ENCODE results near the gene UQCRQ.

UQCRQ gene

DNA sequence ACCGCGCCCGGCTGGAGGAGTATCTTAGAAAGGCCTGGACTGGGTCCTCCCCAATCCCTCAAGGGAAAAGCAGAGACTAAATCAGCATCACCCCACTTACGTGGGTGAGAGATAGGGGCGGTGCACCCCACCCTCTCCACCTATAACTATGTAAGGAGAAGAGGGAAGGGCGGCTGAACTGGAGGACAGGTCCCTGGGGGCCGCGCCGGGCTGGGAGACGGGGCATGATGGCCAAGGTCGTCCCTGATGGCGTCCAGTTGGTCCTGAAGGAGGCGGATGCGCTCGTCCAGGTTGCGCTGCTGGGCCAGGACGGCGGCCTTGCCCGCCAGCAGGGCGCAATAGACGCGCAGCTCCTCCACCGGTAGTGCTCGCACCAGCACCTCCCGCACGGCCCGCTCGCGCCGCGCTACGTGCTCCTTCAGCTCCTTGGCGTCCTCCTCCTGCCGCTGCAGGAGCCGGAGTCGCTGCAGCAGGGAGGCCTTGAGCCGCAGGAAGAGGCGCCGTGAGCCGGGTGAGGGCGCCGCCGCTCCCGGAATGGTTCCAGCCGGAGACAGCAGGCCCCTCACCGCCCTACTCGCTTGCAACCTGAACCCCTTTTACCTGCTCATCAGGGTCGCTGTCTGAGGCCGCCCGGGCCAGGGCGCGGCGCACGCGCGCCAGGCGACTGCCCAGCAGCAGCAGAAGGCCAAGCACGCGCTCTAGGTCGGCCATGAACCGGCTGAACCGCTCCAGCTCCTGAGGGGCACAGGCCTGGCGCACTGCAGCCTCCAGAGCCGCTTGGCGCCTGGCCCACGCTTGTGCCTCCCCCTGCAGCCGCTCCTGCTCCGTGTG lies 43.6 kb upstream of the UQCRQ start:
- no peak for DNase-seq (ENCODE audit: extremely low read depth, low read depth)
- TF ChIP-seq, protein P1, sequence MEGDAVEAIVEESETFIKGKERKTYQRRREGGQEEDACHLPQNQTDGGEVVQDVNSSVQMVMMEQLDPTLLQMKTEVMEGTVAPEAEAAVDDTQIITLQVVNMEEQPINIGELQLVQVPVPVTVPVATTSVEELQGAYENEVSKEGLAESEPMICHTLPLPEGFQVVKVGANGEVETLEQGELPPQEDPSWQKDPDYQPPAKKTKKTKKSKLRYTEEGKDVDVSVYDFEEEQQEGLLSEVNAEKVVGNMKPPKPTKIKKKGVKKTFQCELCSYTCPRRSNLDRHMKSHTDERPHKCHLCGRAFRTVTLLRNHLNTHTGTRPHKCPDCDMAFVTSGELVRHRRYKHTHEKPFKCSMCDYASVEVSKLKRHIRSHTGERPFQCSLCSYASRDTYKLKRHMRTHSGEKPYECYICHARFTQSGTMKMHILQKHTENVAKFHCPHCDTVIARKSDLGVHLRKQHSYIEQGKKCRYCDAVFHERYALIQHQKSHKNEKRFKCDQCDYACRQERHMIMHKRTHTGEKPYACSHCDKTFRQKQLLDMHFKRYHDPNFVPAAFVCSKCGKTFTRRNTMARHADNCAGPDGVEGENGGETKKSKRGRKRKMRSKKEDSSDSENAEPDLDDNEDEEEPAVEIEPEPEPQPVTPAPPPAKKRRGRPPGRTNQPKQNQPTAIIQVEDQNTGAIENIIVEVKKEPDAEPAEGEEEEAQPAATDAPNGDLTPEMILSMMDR (IDR thresholded peaks at IDR 0.05; ENCODE audit: low read depth, low read length, missing control alignments): no peak
- H3K4me3 ChIP-seq (replicated peaks; ENCODE audit: low read depth, low read length): no peak overlapping the region

DNA sequence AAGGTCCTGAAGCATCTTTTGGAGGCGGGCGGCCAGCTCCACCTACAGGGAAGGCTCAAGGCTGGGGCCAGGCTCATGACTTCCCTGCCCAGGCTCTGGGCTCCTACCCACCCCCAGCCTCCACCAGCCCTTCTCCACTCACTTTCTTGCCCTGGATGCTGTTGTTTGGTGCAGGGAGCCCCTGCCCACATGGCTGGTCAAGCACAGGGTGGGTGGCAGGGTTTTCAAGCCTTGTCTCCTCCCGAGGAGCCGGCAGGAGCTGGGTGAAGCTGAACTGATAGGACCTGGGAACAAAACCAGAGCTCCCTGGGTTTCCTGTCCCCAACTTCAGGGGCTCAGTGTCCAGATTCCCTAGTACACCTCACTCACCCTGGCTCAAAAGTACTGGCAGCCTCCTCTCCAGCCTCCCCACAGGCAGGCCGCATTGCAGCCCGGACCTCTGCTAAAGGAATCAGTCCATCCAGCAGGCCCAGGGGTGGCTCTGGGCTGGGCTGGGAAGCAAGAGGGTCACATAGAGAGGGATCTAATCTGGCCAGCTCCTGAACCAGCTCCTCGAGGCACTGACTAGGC lies 42.9 kb upstream of the UQCRQ start:
- no peak overlapping the region for H3K4me3 ChIP-seq (replicated peaks; ENCODE audit: low read depth, low read length)
- no peak for DNase-seq (ENCODE audit: extremely low read depth, low read depth)
- TF ChIP-seq, protein P1 (IDR thresholded peaks at IDR 0.05; ENCODE audit: low read depth, low read length, missing control alignments): no peak

DNA sequence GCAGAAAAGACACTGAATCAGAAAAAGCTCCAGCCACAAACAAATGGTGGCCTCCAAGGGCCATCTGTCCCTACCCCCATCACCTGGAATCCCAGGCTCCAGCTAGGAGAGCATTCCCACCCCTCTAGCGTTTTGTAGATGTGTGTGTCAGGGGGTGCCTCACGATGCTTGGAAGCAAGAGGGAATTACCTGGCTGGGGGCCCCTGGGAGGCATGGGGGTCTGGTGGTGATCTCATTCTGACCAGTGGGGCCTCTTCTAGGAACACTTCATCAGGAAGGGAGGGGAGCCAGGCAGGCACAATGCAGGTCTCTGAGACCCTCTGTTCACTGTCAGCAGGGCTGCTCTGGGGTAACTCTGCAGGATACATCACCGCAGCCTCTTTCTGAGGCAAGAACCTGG lies 42.0 kb upstream of the UQCRQ start:
- TF ChIP-seq, protein P1 (IDR thresholded peaks at IDR 0.05; ENCODE audit: low read depth, low read length, missing control alignments): no peak
- no peak for DNase-seq (ENCODE audit: extremely low read depth, low read depth)
- H3K4me3 ChIP-seq (replicated peaks; ENCODE audit: low read depth, low read length): no peak overlapping the region

DNA sequence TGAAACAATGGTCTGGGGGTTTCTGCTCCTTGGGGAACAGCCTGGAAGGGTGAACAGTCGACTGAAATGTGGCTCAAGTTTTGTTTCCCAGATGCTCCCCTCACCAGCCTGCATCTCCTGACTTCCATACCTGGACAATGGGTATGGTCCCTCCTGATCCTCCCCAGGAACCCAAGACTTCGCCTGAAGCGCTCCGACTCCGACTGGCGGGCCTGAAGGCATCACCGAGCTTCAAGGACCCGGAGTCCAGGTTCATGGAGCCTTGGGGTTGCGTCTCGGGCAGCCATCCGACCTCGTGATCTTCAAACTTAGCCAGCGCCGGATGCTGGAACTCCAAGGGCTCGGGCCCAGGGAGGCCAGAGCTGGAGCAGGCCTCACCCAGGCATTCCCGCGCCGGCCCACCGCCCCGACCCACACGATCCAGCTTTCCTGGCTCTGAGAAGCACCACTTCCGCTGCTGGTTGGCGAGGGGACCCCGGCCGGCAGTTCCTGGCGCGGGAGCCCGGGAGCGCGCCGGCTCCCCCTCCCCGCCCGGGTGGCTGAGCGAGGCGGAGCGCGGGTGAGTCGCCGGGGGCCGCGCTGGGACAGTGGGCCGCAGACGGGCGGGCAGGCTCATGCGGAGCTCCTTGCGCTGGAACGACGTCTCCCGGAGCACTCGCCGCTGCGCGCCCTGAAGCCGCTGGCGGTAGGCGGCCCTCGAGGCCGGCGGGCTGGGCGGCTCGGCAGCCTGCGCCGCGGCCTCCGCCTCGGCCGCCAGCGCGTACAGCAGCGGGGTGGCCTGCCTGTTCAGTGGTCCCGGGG lies 41.2 kb upstream of the UQCRQ start:
- DNase-seq (ENCODE audit: extremely low read depth, low read depth): no peak
- TF ChIP-seq, protein P1 (IDR thresholded peaks at IDR 0.05; ENCODE audit: low read depth, low read length, missing control alignments): no peak
- no peak overlapping the region for H3K4me3 ChIP-seq (replicated peaks; ENCODE audit: low read depth, low read length)

DNA sequence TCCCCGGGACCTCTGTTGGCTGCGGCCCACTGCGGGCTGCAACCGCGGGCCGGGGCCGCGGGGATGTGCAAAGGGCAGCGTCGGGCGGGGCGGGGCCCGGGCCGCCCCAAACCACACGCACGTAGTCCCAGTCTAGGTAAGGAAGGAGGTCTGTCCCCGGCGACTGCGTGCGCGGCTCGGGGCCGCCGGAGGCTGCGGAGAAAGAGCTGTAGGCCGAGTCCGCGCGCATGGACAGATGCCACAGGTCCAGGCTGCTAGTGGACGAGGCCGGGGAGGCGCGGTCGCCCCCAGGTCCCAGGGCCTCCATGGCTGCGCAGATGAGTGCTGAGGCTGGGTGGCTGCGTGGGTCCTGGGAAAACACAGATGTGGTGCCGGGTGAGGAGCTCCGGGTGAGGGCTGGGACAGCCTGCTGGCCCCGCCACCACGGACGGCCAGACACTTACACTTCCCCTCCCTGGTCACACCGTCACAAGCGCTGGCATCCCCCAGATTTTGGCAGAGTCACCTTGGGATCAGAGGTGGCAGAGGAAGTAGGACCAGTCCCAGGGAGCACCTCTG lies 40.5 kb upstream of the UQCRQ start:
- DNase-seq (ENCODE audit: extremely low read depth, low read depth): no peak
- TF ChIP-seq, protein P1 (IDR thresholded peaks at IDR 0.05; ENCODE audit: low read depth, low read length, missing control alignments): no peak
- H3K4me3 ChIP-seq (replicated peaks; ENCODE audit: low read depth, low read length): no peak overlapping the region

DNA sequence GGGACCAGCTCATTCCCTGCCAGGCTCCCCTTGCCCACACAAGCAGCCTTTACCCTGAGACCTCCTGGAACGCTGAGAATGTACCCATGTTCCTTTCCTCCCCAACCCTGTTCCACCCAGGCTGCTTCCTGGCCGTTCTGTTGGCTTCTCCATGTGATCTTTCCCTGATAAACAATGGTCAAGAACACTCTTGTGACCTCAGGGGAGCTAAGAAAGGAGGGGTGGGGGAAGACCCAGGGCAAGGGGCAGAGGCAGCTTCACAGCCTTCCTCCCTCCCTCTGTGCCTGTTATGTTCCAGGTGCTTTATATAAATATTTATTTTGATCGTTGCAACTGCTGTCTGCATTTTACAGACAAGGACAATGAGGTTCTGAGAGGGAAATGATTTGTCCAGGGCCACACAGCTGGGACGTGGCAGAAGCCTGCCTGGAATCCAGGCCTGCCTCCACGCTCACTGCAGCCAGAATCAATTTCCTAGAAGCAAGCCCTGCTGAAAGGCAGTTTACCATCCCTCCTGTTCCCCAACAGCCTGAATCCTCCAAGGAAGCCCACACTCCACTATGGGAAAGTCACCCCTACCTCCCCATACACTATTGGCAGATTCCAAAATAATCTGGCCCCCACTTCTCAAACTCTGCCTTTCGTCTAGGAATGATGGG lies 39.9 kb upstream of the UQCRQ start:
- TF ChIP-seq, protein P1 (IDR thresholded peaks at IDR 0.05; ENCODE audit: low read depth, low read length, missing control alignments): no peak
- H3K4me3 ChIP-seq (replicated peaks; ENCODE audit: low read depth, low read length): no peak overlapping the region
- DNase-seq (ENCODE audit: extremely low read depth, low read depth): no peak

Data from HFF-Myc (cell line).